Measurements from ENCODE around the gene RPS16. TPM values are rescaled to one million over a fixed set of nuclear protein-coding genes. Genes with fewer than 3 reads are reported as not detected.

RPS16 gene
- polyA plus RNA-seq, 3 donors = 689 to 2,619 (median 1,038) TPM

- Histone ChIP-seq H3K79me2 (ENCODE audit: insufficient read depth, low read length) (peaks cover 40% of the 10 kb centered on the region), H3K9me3 (replicated peaks in 1 of 2; ENCODE audit: control insufficient read depth in 1 of 2, insufficient read depth in 1 of 2, low read length in 2 of 2) (no peaks in the 10 kb centered on the region), H4K20me1 (ENCODE audit: insufficient read depth, low read length) (peaks cover 82% of the 10 kb centered on the region), H3K27me3 (ENCODE audit: control insufficient read depth in 2 of 2, insufficient read depth in 2 of 2, low read length in 2 of 2) (no peaks in the 10 kb centered on the region), H3K36me3 (replicated peaks in 1 of 2; ENCODE audit: control insufficient read depth in 1 of 2, insufficient read depth in 2 of 2, low read length in 2 of 2) (peaks cover 6 to 16% of the 10 kb centered on the region in 2 donors), H2AFZ (ENCODE audit: insufficient read depth, low read depth, low read length, poor library complexity, severe bottlenecking) (peak overlapping the region; percentile 6), H3K9ac (ENCODE audit: insufficient read depth, low read length, poor library complexity, severe bottlenecking) (peak overlapping the region; percentile 77), H3K27ac (ENCODE audit: low read depth in 1 of 2, low read length in 2 of 2) (peak overlapping the region; percentile 66 to 99), H3K4me1 (ENCODE audit: control insufficient read depth in 1 of 2, insufficient read depth in 2 of 2, low read length in 2 of 2) (peaks cover 27 to 31% of the 10 kb centered on the region in 2 donors), H3K4me2 (replicated peaks; ENCODE audit: extremely low read depth, low read length, poor library complexity, severe bottlenecking) (peak overlapping the region; percentile 83), H3K4me3 (replicated peaks in 1 of 3; ENCODE audit: low read depth in 2 of 3, low read length in 3 of 3) (peak overlapping the region; percentile 64 to 96 (median 89))
- peaks cover 29 to 48% of the 10 kb centered on the region in 2 donors for H3K36me3 Mint-ChIP-seq
- peaks cover 6 to 13% (median 8%) of the 10 kb centered on the region in 7 donors for H3K9me3 Mint-ChIP-seq
- no peak for TF ChIP-seq CTCF (IDR thresholded peaks at IDR 0.05)
- intact Hi-C loops (cut with micrococcal nuclease) = loop anchor here (2.0 kb wide), 2 partner anchors 15 to 17 kb away; no protein-coding TSS in a partner anchor
- H3K27ac Mint-ChIP-seq = peak overlapping the region; percentile 75 to 100 (median 85)
- H3K27me3 Mint-ChIP-seq (ENCODE audit: low read depth in 3 of 3) = peaks cover 2 to 29% (median 10%) of the 10 kb centered on the region in 3 donors
- DNase-seq = peak in 1 of 3 donors; percentile 52
- peak overlapping the region; percentile 91 to 99 for H3K4me3 Mint-ChIP-seq
- H3K4me1 Mint-ChIP-seq = peaks cover 28% of the 10 kb centered on the region
- whole genome bisulfite sequencing (ENCODE audit: insufficient coverage) = 7% methylated on average over 47 of the region's 54 CpGs
Observed at GRCh38 chr19:39413272-39413910, 22.4 kb downstream of the RPS16 start.

GRCh38 chr19:39412867-39413271 is 22.9 kb downstream of the RPS16 start:
- peaks cover 45% of the 10 kb centered on the region for H3K79me2 ChIP-seq (ENCODE audit: insufficient read depth, low read length)
- under 1% methylated on average over 21 of the region's 24 CpGs for WGBS (ENCODE audit: insufficient coverage)

More at GRCh38 chr19:39412867-39413271, 22.9 kb downstream of the RPS16 start:
- peak; percentile 49 for TF ChIP-seq CTCF (IDR thresholded peaks at IDR 0.05)
- Mint-ChIP-seq H3K27ac (peak overlapping the region; percentile 59 to 100 (median 80)), H3K4me3 (peak overlapping the region; percentile 91 to 99), H3K27me3 (ENCODE audit: low read depth in 3 of 3) (peaks cover 2 to 35% (median 10%) of the 10 kb centered on the region in 3 donors), H3K4me1 (peaks cover 28% of the 10 kb centered on the region), H3K36me3 (peaks cover 32 to 50% of the 10 kb centered on the region in 2 donors), H3K9me3 (peaks cover 6 to 18% (median 11%) of the 10 kb centered on the region in 7 donors)
- H3K4me3 ChIP-seq (replicated peaks in 1 of 3; ENCODE audit: low read depth in 2 of 3, low read length in 3 of 3) = peak overlapping the region; percentile 64 to 96 (median 89)
- peaks cover 27 to 31% of the 10 kb centered on the region in 2 donors for H3K4me1 ChIP-seq (ENCODE audit: control insufficient read depth in 1 of 2, insufficient read depth in 2 of 2, low read length in 2 of 2)
- H3K9me3 ChIP-seq (replicated peaks in 1 of 2; ENCODE audit: control insufficient read depth in 1 of 2, insufficient read depth in 1 of 2, low read length in 2 of 2) = no peaks in the 10 kb centered on the region
- intact Hi-C loops (cut with micrococcal nuclease) = loop anchor here (2.0 kb wide), 2 partner anchors 14 to 18 kb away; no protein-coding TSS in a partner anchor
- H3K4me2 ChIP-seq (replicated peaks; ENCODE audit: extremely low read depth, low read length, poor library complexity, severe bottlenecking) = peak overlapping the region; percentile 83
- H3K36me3 ChIP-seq (replicated peaks in 1 of 2; ENCODE audit: control insufficient read depth in 1 of 2, insufficient read depth in 2 of 2, low read length in 2 of 2) = peaks cover 11 to 20% of the 10 kb centered on the region in 2 donors
- peak overlapping the region; percentile 6 for H2AFZ ChIP-seq (ENCODE audit: insufficient read depth, low read depth, low read length, poor library complexity, severe bottlenecking)
- H3K9ac ChIP-seq (ENCODE audit: insufficient read depth, low read length, poor library complexity, severe bottlenecking) = peak overlapping the region; percentile 77
- H3K27ac ChIP-seq (ENCODE audit: low read depth in 1 of 2, low read length in 2 of 2) = peak overlapping the region; percentile 66 to 99
- H4K20me1 ChIP-seq (ENCODE audit: insufficient read depth, low read length) = peaks cover 85% of the 10 kb centered on the region
- no peak for DNase-seq
- H3K27me3 ChIP-seq (ENCODE audit: control insufficient read depth in 2 of 2, insufficient read depth in 2 of 2, low read length in 2 of 2) = no peaks in the 10 kb centered on the region
